Keratinocyte (primary cell): Measurements from ENCODE around the gene ATRNL1. TPM values are rescaled to one million over a fixed set of nuclear protein-coding genes. Genes with fewer than 3 reads are reported as not detected.

ENCODE experiments used
- DNase-seq: peaks from one replicate; pipeline ENCODE4 v3.0.0-alpha.2; 2011; ENCODE audit warnings: low read depth, missing footprints, low spot score
- FAIRE-seq: peaks from 2 replicates; lab custom pipeline; 2011; peaks lifted over from hg19 to GRCh38; lab: Jason Lieb, UNC
- H2AFZ ChIP-seq: 2 replicates; pipeline ENCODE4 v1.6.0; 2012; ENCODE audit warnings: low read length, control low read depth, inconsistent platforms; ENCODE audit not compliant: control insufficient read depth
- H3K27ac ChIP-seq: 2 replicates; pipeline ENCODE4 v1.5.1; 2011; ENCODE audit warnings: low read length; ENCODE audit not compliant: control insufficient read depth, insufficient read depth
- H3K27me3 ChIP-seq: 3 replicates; pipeline ENCODE4 v1.6.0; 2011; ENCODE audit warnings: low read length; ENCODE audit not compliant: control insufficient read depth, insufficient read depth; ENCODE audit errors: extremely low read depth
- H3K36me3 ChIP-seq, 2 experiments: 2 replicates in 1 of 2; 3 replicates in 1 of 2; pipeline ENCODE4 v1.5.1; 2011; ENCODE audit warnings: low read length in 2 of 2, mild to moderate bottlenecking in 1 of 2; ENCODE audit not compliant: control insufficient read depth in 2 of 2, insufficient read depth in 2 of 2; ENCODE audit errors: extremely low read depth in 1 of 2
- H3K4me1 ChIP-seq: 3 replicates; pipeline ENCODE4 v1.5.1; 2011; ENCODE audit warnings: low read length; ENCODE audit not compliant: control insufficient read depth, insufficient read depth; ENCODE audit errors: extremely low read depth
- H3K4me2 ChIP-seq: 3 replicates; pipeline ENCODE4 v1.6.0; 2011; ENCODE audit warnings: low read depth, low read length; ENCODE audit not compliant: control insufficient read depth, insufficient read depth; ENCODE audit errors: extremely low read depth
- H3K4me3 ChIP-seq, 3 experiments: fragments of 200-600 bp in 1 of 3; sonication (generic) in 1 of 3; 2 replicates in 2 of 3; 3 replicates in 1 of 3; pipeline ENCODE4 v1.5.1; 2011 to 2016; ENCODE audit warnings: low read length in 3 of 3, mild to moderate bottlenecking in 3 of 3, control low read depth in 2 of 3, inconsistent platforms in 1 of 3, low read depth in 1 of 3, mixed read lengths in 1 of 3, mixed run types in 1 of 3, moderate library complexity in 1 of 3; ENCODE audit not compliant: control insufficient read depth in 2 of 3, insufficient read depth in 2 of 3; ENCODE audit errors: extremely low read depth in 1 of 3
- H3K79me2 ChIP-seq: 2 replicates; pipeline ENCODE4 v1.6.0; 2012; ENCODE audit warnings: low read length; ENCODE audit not compliant: control insufficient read depth, insufficient read depth
- H3K9ac ChIP-seq: 3 replicates; pipeline ENCODE4 v1.6.0; 2011; ENCODE audit warnings: low read length; ENCODE audit not compliant: control insufficient read depth, insufficient read depth; ENCODE audit errors: extremely low read depth
- H3K9me1 ChIP-seq: 3 replicates; pipeline ENCODE4 v1.6.0; 2011; ENCODE audit warnings: low read length; ENCODE audit not compliant: control insufficient read depth, insufficient read depth; ENCODE audit errors: extremely low read depth
- H3K9me3 ChIP-seq: 2 replicates; pipeline ENCODE4 v1.5.1; 2012; ENCODE audit warnings: low read depth, low read length; ENCODE audit not compliant: control insufficient read depth
- H4K20me1 ChIP-seq: 3 replicates; pipeline ENCODE4 v1.6.0; 2011; ENCODE audit warnings: low read length; ENCODE audit not compliant: control insufficient read depth, insufficient read depth; ENCODE audit errors: extremely low read depth
- CTCF ChIP-seq, 3 experiments: IDR thresholded peaks in 1 of 3; conservative IDR thresholded peaks in 1 of 3; optimal IDR thresholded peaks in 1 of 3; 2 replicates in 2 of 3; 3 replicates in 1 of 3; pipeline versions ENCODE3 to v1.5.1; 2011; ENCODE audit warnings: low read length in 3 of 3, mild to moderate bottlenecking in 3 of 3, moderate library complexity in 2 of 3, control low read depth in 1 of 3, inconsistent platforms in 1 of 3; ENCODE audit not compliant: insufficient read depth in 2 of 3; ENCODE audit errors: extremely low read depth in 1 of 3
- EZH2 ChIP-seq: IDR thresholded peaks from one replicate; pipeline ENCODE4 v1.6.1; 2012; ENCODE audit warnings: inconsistent platforms, mild to moderate bottlenecking, low read length, moderate library complexity
- dilution Hi-C: fragments of 300-500 bp; cut with MboI; formaldehyde crosslinking; loops from one replicate; pipeline ENCODE4 v1.7.0; 2020; ENCODE audit warnings: low sequenced_read_pairs; ENCODE audit not compliant: extremely low pct_ligation_motif_present
- polyA plus RNA-seq, 5 experiments: library from polyadenylated mRNA; depleted of rRNA in 3 of 5; stranded (reverse) in 3 of 5; stranded (forward) in 1 of 5; unstranded in 1 of 5; fragments of >200 nt; gene quantifications; 1 replicate in 1 of 5; 2 replicates in 3 of 5; 3 replicates in 1 of 5; pipeline versions ENCODE4 v1.2.1 to v1.2.3, GENCODE V29; 2011 to 2012; ENCODE audit warnings: missing spikeins in 2 of 5, low read depth in 1 of 5, low replicate concordance in 1 of 5

The ATRNL1 gene
- polyA plus RNA-seq, 1 donor (not counting 4 experiments of a cell fraction or from before 2014, with no cell fraction given), result 0.07 TPM

GRCh38 chr10:115802911-115803310 lies 709.7 kb downstream of the ATRNL1 start:
- DNase-seq (no peak), FAIRE-seq (no peak)
- TF ChIP-seq CTCF (optimal IDR thresholded peaks at IDR 0.05 in 1 of 3, IDR thresholded peaks at IDR 0.05 in 1 of 3, conservative IDR thresholded peaks at IDR 0.05 in 1 of 3; ENCODE audit: extremely low read depth in 1 of 3, insufficient read depth in 2 of 3, low read length in 3 of 3), result no peak
- no peak for TF ChIP-seq EZH2
- H2AFZ ChIP-seq, result no peak overlapping the region
- no peak overlapping the region for H3K4me2 ChIP-seq
- H4K20me1 ChIP-seq, result no peaks in the 10 kb centered on the region
- H3K9me1 ChIP-seq, result no peaks in the 10 kb centered on the region
- no peak overlapping the region for H3K27ac ChIP-seq
- no peaks in the 10 kb centered on the region for H3K79me2 ChIP-seq
- H3K9ac ChIP-seq, result no peak overlapping the region
- H3K4me1 ChIP-seq, result no peaks in the 10 kb centered on the region
- no peaks in the 10 kb centered on the region for H3K36me3 ChIP-seq
- no peak overlapping the region for H3K4me3 ChIP-seq
- dilution Hi-C loops, result no loop called here
- H3K27me3 ChIP-seq, result no peaks in the 10 kb centered on the region
- H3K9me3 ChIP-seq, result no peaks in the 10 kb centered on the region

GRCh38 chr10:115814542-115814941 lies 721.4 kb downstream of the ATRNL1 start:
- H3K4me3 ChIP-seq, result no peak overlapping the region
- no peak overlapping the region for H3K9ac ChIP-seq
- TF ChIP-seq EZH2, result no peak
- H3K4me2 ChIP-seq, result no peak overlapping the region
- H4K20me1 ChIP-seq, result no peaks in the 10 kb centered on the region
- no peak overlapping the region for H2AFZ ChIP-seq
- no peaks in the 10 kb centered on the region for H3K4me1 ChIP-seq
- no peaks in the 10 kb centered on the region for H3K36me3 ChIP-seq
- FAIRE-seq (no peak), DNase-seq (no peak)
- dilution Hi-C loops, result no loop called here
- no peaks in the 10 kb centered on the region for H3K9me3 ChIP-seq
- H3K27me3 ChIP-seq, result no peaks in the 10 kb centered on the region
- H3K79me2 ChIP-seq, result no peaks in the 10 kb centered on the region
- H3K27ac ChIP-seq, result no peak overlapping the region
- no peaks in the 10 kb centered on the region for H3K9me1 ChIP-seq

DNA sequence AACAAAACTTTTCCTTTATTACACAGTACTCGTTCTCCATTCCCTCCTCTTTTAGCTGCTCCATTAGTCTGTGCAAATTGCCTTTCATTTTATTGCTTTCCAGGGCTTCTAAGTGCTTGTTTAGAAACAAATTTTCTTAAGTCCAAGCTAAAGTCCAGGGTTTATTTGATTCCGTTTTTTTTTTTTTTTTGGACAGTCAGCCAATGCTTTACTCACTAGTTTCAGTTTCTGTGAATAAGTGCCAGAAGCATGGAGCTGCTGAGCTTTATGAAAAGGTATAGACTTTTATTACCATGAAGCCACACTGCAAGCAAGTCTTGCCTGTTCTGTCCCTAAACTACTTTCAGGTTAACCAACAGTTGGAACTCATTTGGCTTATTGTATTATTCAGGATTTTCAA lies 724.8 kb downstream of the ATRNL1 start:
- H3K27ac ChIP-seq, result no peak overlapping the region
- no peak overlapping the region for H2AFZ ChIP-seq
- H3K4me2 ChIP-seq, result no peak overlapping the region
- no peaks in the 10 kb centered on the region for H3K9me3 ChIP-seq
- FAIRE-seq (no peak), DNase-seq (no peak)
- H3K27me3 ChIP-seq, result no peaks in the 10 kb centered on the region
- H4K20me1 ChIP-seq, result no peaks in the 10 kb centered on the region
- TF ChIP-seq EZH2 (no peak), CTCF (optimal IDR thresholded peaks at IDR 0.05 in 1 of 3, IDR thresholded peaks at IDR 0.05 in 1 of 3, conservative IDR thresholded peaks at IDR 0.05 in 1 of 3; ENCODE audit: extremely low read depth in 1 of 3, insufficient read depth in 2 of 3, low read length in 3 of 3) (no peak)
- H3K4me1 ChIP-seq, result no peaks in the 10 kb centered on the region
- no peaks in the 10 kb centered on the region for H3K9me1 ChIP-seq
- no peak overlapping the region for H3K9ac ChIP-seq
- no peaks in the 10 kb centered on the region for H3K36me3 ChIP-seq
- no peaks in the 10 kb centered on the region for H3K79me2 ChIP-seq
- no peak overlapping the region for H3K4me3 ChIP-seq
- dilution Hi-C loops, result no loop called here
